Coronary artery (tissue), 2 donors: ENCODE measurements around the gene ZNF334.

Source experiments
- DNase-seq: peaks from one replicate; pipeline ENCODE4 v3.0.0-alpha.2; 2017; ENCODE audit warnings: low spot score
- H3K27ac ChIP-seq, 2 donors: fragments of 200-600 bp; sonication (generic); one replicate each; pipeline ENCODE4 v1.5.1; 2016 to 2019
- H3K4me3 ChIP-seq: fragments of 200-600 bp; sonication (generic); 2 replicates; pipeline ENCODE4 v1.5.1; 2016; ENCODE audit warnings: mild to moderate bottlenecking, moderate library complexity
- TF ChIP-seq, protein P1 (sequence below): fragments of 200-600 bp; sonication (generic); IDR thresholded peaks from one replicate; pipeline ENCODE4 v1.5.1; 2019; ENCODE audit warnings: antibody characterized with exemption

Gene ZNF334

DNA sequence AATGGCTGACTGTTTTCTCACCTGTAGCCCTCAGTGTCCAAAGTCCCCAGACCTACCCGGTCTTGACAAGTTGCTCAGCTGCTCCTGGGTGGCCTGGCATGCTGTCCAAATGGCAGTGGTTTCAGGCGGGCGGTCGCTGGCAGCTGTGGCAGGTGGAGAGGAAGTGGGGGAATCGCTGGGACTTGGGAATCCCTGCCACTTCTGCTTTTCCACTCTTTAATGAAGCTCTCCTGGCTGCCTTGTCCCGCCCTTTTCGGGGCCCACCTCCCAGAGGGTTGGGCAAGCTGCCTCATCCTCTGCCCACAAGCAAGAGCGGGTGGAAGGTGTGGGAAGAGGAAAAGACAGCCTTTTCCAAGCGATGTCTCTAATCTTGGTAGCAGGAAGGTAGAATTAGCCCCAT is 37.1 kb upstream of the ZNF334 start, which contains the start of gene OCSTAMP:
TSS of gene OCSTAMP (minus strand) at position 194 of the 400 bp plus-strand sequence. CDS start at position 100, 94 bp downstream.
- TF ChIP-seq, protein P1, sequence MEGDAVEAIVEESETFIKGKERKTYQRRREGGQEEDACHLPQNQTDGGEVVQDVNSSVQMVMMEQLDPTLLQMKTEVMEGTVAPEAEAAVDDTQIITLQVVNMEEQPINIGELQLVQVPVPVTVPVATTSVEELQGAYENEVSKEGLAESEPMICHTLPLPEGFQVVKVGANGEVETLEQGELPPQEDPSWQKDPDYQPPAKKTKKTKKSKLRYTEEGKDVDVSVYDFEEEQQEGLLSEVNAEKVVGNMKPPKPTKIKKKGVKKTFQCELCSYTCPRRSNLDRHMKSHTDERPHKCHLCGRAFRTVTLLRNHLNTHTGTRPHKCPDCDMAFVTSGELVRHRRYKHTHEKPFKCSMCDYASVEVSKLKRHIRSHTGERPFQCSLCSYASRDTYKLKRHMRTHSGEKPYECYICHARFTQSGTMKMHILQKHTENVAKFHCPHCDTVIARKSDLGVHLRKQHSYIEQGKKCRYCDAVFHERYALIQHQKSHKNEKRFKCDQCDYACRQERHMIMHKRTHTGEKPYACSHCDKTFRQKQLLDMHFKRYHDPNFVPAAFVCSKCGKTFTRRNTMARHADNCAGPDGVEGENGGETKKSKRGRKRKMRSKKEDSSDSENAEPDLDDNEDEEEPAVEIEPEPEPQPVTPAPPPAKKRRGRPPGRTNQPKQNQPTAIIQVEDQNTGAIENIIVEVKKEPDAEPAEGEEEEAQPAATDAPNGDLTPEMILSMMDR, result no peak
- Histone ChIP-seq H3K4me3 (no peak within 1 kb of the TSS), H3K27ac (no peak within 1 kb of the TSS)
- no peak for DNase-seq

DNA sequence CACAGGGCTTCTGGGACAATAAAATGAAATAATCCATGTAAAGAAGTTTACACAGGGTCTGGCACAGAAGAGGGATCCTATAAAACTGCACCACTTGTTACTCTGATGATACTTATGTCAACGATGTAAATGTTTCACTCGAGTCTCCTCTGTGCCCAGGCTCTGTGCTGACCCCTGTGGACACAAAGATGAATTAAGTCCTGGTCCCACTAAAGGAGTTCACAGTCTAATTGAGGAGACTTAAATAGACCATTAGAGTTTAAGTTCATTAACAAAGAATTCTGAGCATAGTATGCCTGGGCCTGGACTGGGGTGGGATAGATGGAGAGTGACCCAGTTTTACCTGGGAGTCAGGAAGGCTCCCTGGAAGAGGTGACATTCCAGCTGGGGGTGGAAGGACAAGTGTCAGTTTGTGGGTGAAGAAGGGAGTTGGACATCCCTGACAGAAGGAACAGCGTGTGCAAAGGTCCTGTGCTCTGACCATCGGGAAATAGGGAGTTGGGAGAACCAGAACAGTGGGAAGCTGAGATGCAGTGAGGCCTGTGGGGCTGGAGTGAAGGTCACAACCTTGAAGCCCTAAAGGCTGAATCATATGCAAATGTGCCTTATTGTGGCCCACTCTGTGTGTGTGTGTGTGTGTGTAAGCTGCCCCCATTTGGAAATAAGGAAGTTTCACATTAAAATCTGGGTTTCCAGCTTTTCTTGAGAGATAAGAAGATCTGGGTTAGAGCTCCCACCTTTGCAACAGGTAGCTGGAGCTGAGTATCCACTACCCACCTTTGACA is 36.0 kb upstream of the ZNF334 start:
- Histone ChIP-seq H3K27ac (no peak overlapping the region), H3K4me3 (no peak overlapping the region)
- TF ChIP-seq, protein P1, result no peak
- no peak for DNase-seq

DNA sequence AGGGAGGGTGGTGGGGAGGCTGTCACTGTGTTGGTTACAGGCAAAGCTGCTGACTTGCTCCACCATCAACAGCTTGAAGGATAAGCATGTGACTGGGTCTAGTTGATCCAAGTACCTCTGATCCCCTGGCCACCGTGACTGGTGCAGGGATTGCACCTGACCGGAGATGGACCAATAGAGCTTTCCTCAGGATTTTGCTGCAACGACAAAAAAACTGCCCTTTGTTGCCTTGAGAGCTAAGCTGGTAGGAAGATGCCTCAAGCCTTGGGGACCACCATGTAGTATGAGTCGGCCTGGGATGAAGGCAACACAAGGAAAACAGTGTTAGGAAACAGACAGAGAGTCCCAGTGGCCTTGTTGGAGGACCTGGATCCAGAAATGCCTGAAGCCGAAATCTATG is 35.3 kb upstream of the ZNF334 start:
- DNase-seq, result no peak
- TF ChIP-seq, protein P1, result no peak
- Histone ChIP-seq H3K4me3 (no peak overlapping the region), H3K27ac (no peak overlapping the region)

DNA sequence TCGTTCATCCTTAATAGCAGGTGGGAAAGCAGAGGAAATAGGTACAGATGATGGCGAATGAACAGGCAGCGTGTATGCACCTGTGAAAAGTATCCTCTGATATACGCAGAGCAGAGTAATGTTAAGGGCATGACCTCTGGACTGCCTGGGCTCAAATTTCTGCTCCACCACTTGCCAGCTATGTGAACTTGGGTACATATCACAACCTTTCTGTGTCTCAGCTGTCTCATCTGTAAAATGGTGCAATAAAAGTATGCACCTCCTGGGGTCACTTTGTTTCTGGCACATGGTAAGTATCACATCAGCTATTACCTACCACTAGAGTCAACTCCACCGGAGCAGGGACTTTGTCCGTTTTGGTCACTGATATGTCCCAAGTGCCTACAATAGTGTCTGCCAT is 34.6 kb upstream of the ZNF334 start:
- no peak for DNase-seq
- H3K4me3 ChIP-seq, result no peak overlapping the region
- TF ChIP-seq, protein P1, result no peak
- H3K27ac ChIP-seq, result no peak overlapping the region

DNA sequence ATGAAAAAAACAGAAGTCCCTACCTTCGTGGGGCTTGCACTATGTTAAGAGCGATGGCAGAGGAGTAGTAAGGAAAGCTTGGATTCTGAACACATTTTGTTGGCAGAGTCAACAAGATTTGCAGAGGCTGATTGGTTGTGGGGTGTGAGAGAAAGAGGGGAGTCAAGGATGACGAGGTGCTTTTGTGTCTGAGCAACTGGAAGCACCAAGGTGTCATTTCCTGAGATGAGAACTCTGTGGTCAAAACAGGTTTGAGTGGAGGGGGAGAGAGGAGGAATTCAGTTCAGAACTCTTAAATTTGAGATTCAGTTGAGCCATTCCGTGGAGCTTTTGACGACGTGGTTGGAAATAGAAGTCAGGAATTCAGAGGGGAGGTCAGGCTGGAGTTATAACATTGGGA is 33.6 kb upstream of the ZNF334 start:
- H3K27ac ChIP-seq, result no peak overlapping the region
- no peak overlapping the region for H3K4me3 ChIP-seq
- no peak for DNase-seq
- TF ChIP-seq, protein P1, result no peak

DNA sequence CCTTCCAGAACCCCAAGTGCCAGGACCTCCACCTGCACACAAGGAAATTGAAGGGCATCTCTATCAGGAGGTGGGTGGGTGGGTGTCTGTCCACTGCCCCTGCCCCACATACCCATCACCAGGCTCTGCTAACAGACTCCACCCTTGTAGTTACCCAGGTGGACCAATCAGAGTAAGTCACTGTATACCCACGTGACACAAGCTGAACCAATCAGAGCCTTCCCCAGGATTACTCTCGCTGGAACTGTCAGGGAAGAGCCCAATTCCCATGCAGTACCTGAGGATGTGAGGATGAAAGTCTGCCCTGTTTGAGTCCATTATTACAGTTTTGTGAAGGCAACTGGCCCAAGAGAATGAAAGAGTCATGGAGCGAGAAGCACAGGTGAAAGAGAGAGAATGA is 32.9 kb upstream of the ZNF334 start:
- H3K4me3 ChIP-seq, result no peak overlapping the region
- no peak overlapping the region for H3K27ac ChIP-seq
- DNase-seq, result no peak
- TF ChIP-seq, protein P1, result no peak

DNA sequence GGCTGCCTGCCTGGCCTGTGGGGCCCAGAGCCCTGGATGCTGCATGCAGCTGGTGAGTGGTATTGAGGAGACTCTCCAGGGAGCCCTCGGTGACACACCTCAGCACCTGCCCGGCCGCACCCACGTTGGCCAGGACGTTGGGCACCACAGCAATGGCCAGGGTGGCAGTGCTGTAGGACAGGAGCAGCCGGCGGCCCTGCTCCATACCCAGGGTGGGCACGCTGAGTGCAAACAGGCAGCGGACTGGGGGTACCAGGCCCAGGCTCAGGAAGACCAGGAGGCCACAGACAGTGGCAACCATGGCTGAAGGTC is 32.4 kb upstream of the ZNF334 start:
- DNase-seq, result no peak
- Histone ChIP-seq H3K4me3 (no peak overlapping the region), H3K27ac (no peak overlapping the region)
- TF ChIP-seq, protein P1, result no peak
